Right forelimb (tissue), 1 donor: ENCODE data around the gene SKP1.

ENCODE experiments used
- DNase-seq: peaks from one replicate; pipeline ENCODE4 v3.0.0-alpha.2; 2018

SKP1 gene

DNA sequence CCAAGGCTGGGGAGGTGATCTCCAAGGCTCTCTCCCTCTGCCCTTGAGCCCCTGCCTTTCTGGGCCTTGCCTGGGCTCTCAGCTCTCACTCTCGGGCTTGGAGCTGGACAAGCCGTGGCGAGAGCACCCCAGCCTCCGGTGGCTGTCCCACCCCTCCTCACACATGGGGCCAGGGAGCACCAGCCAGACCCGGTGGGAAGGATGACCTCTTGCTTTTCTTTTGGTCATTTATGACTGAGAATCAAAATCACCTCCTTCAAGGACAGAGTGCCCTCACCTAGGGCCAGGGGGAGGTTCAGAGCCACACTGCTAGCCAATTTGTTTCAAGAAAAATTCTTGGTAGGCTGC lies 48.1 kb downstream of the SKP1 start:
- no peak for DNase-seq

DNA sequence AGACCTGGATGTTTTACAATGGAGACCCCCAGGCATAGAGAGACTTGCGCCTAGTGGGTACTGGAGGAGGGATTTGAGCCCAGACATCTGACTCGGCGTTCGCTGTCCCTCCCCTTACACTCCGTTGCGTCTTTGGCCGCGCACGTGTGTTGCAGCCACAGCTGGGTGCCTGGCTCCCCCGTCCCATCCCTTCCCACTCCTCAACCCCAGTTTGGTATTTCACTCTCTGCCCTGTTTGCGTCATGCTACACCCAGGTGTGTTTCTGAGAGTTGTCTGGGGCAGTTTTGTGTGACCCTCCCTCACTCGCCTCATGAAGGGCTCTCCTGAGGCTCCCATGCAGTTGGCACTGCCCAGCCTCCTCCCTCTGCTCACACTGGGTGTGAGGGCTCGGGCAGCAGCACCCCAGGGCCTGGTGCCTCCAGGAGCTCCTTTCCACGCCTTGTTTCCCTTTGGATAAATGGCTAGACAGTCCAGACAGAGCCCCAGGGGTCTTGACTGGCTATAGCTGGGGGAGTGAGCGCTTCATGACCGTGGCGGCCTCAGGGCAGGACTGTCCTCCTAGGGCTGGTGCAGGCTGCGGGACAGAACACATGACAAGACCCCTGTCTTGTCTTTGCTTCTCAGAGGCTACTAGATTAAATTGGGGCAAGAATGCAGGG lies 48.6 kb downstream of the SKP1 start:
- no peak for DNase-seq

DNA sequence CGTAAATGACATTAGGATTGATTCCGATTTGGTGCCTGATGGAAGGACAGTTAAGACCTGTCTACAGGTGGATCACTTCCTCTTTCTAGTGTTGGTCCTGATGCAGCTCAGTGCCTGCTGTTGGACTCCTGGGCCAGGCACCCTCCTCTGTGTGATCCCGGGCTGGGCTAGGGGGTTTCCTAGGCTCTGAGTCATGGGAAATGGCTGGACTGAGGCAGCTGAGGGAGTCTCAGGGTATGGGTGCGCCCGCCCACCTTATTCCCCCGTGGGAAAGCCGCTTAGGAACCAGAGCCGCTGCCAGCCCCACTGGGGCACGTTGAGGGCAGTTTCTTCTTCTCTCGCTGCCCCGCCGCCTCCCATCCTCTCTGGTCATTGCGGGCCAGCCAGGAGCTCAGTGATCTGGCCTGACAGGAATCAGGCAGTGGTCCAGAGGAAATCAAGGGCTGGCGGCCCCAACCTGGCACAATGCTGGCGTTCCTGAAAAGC lies 49.3 kb downstream of the SKP1 start:
- DNase-seq = no peak

DNA sequence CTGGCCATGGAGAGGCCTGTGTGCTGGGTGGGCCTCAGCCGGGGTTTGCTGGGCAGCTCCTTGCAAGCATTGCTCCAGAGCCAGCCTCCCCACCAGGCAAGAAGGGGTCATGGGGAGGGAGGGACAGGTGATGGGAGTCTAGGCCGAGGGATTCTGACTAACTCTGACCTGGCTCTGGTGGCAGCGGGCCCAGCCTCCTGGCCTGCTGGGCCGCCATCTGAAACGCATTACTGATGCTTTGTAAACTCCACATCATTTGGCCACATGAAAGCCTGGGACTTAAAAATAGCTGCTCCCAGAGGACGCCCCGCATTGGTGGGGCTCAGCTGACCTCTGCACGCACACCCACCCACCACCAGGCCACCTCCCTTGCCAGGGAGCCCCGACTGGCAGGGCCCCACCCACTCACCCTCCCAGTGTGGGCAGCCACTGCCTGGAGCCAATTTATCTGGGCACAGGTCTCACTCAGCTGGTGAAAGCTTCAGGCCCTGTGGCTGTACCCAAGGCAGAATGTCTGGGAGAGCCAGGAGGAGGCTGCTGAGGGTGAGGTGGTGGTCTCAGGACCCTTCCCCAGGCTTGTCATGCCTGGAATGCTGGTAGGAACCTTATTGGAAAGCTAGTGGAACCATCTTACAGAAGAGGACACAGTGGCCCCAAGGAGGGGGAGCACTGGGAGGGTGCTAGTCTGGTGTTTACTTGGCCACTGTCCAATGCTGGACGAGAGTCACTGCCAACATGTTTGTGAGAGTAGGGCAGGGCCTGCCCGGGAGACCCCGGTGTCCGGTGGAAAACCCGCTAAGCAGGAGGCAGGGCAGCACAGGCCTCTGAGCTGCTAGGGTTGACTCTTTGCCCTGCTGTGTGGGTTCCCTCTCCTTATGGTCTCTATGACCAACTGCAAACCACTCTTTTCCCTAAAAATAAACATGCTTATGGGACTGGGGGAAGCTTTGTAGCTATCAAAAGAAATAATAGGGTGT lies 51.4 kb downstream of the SKP1 start:
- no peak for DNase-seq

DNA sequence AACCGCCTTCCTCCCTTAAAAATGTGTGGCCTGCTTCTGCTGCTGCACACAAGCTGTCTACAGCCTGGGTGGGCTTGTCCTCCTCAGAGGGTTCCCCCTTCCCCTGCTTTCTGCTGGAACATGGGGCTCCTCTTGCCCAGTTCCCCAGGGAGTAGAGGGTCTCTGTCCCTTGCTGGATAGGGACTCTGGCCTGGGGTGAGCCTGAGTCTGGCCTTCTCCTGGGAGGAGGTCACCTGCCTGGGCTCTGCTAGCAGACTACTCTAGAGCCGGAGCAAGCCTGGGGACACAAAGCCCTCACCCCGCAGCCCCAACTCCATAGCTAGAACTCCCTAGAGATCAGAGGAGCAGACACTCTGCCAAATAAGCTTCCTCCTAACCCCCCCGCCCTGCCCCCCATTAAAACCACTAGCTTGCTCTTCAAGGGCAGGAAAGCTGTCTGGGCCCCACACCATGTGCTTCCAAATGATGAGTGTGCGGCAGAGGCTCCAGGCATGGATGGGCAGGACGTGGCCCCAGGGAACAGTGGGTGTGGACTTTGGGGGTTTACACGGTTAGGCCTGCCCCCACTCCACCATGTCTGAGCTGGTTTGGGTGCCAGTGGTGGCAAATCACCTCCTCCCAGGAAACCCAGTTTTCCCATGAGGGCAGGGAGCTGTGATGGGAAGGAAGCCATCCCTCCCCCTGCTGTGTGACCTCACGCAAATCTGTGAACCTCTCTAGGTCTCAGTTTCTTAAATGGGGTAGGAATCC lies 52.3 kb downstream of the SKP1 start:
- no peak for DNase-seq

DNA sequence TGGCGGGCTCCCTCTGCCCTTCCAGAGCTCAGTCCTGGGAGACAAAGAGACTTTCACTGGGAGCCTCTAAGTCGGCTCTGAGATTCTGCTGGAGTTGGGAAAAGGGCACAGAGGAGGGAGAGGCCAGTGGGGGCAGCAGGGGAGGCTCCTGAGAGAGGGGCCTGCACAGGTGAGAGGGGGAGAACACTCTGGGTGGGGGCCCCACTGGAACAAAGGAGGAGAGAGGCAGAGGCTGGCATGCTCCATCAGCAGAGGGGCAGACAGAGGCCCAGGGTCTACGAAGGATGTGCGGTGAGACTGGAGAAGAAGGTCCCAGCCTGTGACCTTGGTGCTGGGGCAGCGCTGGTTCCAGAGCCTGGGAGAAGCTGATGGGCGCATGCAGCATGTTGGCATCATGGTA lies 53.4 kb downstream of the SKP1 start:
- no peak for DNase-seq

DNA sequence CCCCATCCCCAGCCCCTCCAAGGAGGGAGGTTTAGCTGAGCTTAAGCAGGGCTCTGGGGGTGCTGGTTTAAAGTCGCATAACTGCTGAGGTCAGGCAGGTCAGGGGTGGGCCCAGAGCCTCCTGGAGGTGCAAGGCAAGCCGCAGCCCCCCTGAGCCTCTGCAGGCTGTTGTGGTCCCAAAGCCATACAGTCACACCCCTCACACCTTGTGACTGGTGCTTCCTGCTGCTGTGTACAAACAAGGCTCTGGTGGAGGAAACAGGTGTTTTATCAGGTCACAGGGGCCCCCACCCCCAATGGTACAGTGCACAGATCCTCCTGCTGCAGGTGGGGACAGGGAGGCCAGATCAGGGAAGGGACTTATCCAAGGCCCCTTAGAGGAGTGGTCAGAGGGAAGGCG lies 54.2 kb downstream of the SKP1 start:
- no peak for DNase-seq

DNA sequence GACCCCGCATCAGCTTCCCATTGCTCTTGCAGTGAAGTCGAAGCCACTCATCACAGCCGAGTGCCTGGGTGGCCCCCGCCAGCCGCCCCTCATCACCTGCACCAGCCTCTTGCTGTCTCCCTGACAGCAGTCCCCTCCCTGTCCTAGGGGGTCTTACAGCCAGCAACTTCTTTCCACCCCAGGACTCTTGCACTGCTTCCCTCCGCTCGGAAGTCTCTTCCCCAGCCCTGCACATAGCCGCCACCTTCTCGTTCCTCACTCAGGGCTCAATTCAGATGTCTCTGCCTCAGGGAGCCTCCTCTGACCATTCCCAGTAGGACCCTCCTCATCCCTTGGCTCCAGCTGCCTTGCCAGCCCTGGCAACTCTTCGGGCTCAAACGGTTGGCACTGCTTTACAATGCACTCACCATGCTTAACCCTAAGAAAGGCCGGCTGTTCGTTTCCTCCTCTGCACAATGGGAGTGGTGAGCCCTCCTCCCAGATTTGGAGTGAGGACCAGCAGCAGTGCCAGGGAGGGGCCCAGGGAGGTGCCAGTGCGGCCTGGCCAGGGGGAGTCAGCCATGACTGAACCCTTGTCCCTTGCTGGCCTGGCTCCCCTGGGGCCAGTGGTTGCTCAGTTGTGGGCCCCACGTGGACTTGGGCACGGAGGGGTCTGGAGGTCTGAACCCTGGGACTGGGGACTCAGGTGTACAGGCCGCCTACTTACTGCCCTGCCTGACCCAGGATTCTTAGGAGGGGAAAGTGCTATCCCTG lies 56.2 kb downstream of the SKP1 start:
- DNase-seq = no peak

DNA sequence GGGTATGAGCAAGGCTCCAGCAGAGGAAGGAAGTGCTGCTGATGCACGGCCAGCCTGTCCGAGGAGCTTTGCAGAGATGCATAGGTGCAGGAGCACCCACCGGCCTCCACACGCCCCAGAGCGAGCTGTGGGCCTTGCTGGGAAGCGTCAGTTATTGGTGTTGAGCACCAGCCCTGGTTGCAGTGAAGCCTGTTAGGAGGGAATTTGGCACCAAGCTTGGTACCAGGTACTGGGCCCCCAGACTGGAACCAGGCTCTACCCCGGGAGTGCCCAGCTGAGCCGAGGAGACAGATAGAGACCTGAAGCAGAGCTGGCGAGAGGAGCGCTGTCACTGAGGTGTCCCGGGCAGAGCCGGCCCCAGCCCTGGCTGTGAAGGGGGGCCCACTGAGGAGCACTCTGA lies 57.0 kb downstream of the SKP1 start:
- no peak for DNase-seq

DNA sequence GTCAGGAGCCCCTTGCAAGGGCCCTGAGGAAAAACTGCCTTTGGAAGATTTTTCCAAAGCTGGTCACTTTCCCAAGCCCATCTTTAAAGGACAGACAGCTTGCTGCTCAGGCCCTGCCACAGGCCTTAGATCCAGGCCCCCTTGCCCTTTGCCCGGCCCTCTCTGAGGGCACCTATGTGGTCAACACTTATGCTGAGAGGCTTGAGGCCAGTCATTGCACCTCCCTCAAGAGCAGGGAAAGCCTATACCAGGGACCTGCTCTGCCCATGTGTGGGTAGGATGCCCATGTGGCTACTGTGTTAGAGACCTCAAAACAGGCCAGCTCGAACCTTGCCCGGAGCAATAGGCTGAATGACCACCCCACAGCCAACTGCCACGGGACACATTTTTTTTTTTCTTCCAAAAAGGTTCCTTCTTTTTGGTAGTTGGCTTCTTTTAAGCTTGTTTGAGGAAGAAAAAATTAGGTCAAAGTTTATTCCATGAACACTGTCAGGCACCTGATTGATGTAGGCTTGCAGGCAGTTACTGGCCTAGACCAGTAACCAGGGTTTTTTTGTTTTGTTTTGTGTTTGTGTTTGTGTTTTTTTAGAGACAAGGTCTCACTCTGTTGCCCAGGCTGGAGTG lies 58.4 kb downstream of the SKP1 start:
- DNase-seq = no peak

DNA sequence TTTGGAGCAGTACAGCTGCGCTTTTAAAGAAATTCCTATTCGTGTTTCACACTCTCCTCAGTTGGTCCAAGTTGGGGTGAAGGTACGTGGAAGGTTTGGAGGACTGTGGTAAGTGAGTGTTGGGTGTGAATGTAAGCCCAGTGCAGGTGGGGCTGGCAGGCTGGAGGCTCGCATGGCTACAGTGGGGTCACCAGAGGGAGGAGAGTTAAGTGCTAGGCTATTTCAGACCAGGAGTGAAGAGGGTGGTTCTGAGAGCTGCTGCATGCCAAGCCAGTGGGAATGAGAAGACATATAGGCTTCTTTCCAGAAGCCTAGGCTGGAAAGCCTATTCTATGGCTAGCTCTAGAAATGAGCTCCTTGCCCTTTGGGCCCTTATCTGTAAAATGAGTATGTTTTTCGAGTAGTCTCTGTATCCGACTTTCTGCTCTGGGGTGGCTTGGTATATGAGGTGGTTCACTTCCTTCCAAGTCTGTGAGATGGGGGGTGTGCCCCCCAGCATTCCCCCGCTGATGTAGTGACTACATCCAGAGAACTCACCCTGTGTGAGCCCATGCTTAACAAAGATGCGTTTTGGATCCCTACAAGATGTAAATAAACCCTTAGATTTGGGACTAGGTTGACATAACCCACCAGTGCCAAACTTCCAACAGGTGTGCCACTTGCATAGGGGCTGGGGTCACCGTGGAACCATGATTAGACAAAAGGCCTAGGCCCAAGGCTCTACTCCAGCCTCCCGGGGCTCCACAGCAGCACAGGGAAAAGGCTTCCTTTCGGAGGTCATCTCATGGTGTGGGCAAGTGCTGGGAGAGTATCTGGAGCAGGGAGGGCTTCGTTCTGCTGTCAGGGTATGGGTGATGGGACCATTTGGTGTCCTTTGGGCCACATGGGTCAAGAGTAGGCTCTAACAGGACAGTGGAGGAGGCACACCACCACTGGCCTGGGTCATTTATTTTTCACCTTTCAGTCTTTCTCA lies 59.7 kb downstream of the SKP1 start:
- no peak for DNase-seq

DNA sequence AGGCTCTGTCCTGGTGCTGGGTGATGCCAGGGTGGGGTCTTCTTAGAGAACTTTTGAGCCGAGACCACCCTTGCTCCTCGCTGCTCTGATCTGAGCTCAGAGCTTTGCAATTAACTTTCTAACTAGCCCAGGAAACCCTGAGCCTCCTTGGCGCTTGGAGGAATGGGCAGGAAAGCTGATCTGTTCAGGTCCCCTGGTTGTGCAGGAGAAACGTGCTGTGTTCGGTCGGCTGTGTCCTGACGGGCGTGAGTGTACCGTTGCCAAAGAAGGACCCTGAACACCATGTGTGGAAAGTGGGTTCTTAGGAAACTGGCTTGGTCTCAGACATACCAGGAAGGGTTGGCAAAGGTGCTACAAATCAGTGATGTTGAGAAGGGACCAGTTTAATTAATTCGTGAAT lies 60.5 kb downstream of the SKP1 start:
- DNase-seq = no peak

DNA sequence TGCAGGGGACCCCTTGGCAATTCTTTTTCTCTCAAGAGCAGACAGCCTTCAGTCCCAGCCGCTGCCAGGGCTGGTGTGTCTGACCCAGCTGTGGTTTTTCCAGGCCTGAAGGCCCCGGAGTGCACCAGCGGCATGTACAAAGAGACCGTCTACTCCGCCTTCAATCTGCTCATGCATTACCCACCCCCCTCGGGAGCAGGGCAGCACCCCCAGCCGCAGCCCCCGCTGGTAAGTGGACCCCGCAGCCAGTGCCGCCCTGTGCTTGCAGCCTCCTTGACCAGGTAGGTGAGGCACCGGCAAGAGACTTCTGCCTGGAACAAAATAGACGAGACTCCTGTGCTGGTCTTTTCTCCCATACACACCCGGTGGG lies 61.0 kb downstream of the SKP1 start:
- DNase-seq = no peak

DNA sequence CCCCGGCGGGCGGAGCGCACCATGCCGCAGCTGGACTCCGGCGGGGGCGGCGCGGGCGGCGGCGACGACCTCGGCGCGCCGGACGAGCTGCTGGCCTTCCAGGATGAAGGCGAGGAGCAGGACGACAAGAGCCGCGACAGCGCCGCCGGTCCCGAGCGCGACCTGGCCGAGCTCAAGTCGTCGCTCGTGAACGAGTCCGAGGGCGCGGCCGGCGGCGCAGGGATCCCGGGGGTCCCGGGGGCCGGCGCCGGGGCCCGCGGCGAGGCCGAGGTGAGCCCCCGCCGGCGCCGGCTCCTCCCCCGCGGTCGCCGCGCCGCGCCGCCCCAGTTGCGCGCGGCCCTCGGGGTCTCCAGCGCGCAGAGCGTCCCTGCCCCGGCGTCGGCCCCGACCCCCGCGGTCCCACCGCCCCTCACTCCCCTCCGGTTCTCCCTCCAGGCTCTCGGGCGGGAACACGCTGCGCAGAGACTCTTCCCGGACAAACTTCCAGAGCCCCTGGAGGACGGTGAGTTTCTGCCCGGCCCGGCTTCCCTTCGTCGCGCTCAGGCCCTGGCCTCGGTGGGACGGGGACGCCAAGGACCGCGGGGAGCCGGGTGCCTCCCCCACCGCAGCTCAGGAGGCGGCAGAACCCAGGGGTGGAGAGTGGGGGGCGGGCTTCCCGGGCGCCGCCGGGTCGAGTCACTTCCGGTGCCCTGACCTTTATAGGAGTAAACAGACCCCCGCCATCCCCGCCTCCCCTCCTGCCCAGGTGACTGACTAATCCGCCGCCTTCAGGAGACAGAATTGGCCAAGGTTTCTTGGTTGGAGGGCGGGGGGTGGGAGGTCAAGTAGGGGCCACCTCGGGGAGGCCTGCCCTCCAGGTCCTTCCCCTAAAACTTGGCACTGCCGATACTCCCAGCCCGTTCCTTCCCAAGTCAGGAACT lies 61.6 kb downstream of the SKP1 start:
- no peak for DNase-seq

DNA sequence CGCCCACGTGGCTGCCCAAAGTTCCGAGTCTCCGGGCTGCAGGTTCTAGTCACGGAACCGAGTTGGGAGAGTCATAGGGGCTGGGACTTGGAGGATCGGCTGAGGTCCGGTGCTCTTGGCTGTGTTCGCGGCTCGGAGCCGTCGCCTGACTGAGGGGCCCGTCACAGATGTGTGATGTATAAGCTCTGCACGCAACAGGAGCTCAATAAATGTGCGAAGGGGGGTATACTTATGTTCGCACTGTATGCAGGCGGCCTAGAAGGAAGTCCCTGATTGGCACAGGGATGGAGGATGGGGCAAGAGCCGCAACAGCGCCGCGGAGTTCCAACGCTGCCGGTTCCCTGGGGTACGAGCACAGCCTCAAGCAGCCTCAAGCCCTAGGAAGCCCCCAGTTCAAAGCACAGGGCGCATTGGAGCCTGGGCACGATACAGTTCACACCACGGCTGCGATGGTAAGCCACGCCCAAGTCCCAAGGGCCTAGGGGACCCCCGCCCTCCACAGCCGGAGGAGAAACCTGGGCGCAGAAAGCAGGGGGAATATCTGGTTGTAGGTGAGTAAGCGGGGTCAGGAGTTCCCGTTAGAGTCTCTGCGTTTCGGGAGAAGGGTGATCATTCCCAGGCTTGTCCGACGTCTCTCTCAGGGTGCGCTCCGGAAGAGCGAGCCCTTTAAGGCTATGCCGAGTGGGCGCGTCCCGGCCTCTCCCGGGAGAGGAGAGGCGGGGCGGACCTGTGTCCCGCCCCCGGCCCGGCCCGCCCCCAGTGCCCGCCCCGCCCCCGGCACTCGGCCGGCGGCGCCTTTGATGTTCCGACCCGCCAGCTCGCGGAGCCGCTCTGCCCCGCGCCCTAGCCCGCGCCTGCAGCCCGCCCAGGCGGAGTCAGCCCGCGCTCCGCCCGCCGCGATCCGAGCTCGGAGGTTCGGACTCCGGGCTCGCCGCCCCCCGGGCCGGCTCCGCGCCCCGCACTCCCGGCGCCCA lies 62.6 kb downstream of the SKP1 start, which contains the start of gene TCF7:
Gene TCF7, plus strand, starts transcription at position 780 of the 974 bp plus-strand sequence. CDS start 226 bp downstream, outside the sequence.
- DNase-seq = peak; percentile 84

DNA sequence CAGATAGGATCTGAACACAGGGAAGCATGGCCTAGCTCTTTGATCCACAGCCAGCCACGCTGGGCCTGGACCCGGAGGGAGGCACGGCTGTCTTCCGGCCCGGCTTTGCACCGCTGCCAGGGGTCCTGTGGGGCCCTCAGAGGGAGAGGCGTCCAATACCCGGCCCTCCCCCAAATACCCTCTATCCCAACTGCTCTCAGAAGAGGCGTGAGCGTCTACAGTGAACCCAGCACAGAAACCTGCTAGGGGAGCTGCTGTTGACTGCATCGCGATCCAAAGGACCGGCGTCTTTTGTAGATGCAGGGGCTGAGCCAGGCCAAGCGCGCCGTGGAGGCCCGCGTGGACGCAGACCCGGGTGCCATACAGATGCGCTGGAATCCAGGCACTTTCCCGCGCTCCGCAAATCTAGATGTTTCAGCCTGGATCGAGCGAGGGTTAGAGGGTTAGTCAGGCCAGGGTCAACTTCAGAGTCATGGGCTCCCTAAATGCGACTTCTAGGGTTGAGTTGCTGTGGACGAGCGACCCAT lies 63.3 kb downstream of the SKP1 start:
- DNase-seq = no peak

DNA sequence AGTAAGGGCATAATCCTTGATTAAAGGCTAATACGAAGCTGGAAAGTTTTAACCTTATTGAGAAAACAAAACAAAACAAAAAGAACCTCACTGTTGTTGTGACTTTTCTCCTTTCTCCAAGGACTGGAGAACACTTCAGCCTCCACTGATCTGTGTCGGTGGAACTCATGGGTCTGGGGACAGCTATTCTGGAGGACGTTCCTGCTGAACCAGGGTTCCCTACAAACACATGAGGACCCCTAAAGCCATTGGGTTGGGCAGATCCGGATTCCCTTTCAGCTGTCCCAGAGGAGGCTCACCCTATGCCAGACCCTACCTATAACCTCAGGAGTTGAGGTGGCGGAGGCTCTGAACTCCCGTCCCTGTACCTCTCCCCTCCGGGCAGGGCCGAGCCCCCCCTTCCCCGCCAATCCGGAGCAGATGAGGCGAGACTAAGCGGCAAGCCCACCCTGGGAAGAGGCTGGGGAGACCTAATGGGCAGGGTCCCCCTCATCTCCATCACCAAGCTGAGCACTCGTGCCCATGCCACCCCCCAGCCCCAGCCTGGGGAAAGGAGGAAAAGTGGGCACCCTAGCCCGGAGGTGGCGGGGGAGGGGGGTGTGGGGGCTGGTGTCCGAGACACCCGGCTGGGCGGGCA lies 63.9 kb downstream of the SKP1 start:
- no peak for DNase-seq
